Measurements from ENCODE around the gene PABPN1.

GRCh38 chr14:23322568-23323517 lies 1.6 kb downstream of the PABPN1 start:
- TF ChIP-seq CTCF (IDR thresholded peaks at IDR 0.05 in 2 of 3, conservative IDR thresholded peaks at IDR 0.05 in 1 of 3; ENCODE audit: borderline replicate concordance in 1 of 3, insufficient read depth in 1 of 3, low read depth in 2 of 3, low read length in 2 of 3): no peak
- TF ChIP-seq EZH2 (IDR thresholded peaks at IDR 0.05): no peak
